ENCODE data around the gene PLPPR1. TPM values are rescaled to one million over a fixed set of nuclear protein-coding genes. Genes with fewer than 3 reads are reported as not detected.
"Not testable (repeated sequence)": the region's sequence is repeated elsewhere in the genome, so short reads cannot be mapped to it uniquely, and the experiment has no call there.

The PLPPR1 gene
- total RNA-seq, 1 experiment from 2014 or later = not detected

- ChIA-PET RAD21 (ENCODE audit: low non-redundant PET in 1 of 2, low total read pairs in 2 of 2, uncharacterized antibody in 2 of 2, unreplicated experiment in 2 of 2) (no interaction called here), CTCF (no interaction called here), POLR2A (no interaction called here)
- Histone ChIP-seq H3K9me3 (ENCODE audit: control insufficient read depth in 1 of 2, insufficient read depth in 1 of 2, low read depth in 1 of 2, low read length in 2 of 2) (no peaks in the 10 kb centered on the region; a peak in 1 of 4 replicates), H3K4me3 (replicated peaks in 1 of 2; ENCODE audit: low read depth in 1 of 2, low read length in 2 of 2) (no peak overlapping the region), H3K4me1 (ENCODE audit: control insufficient read depth in 1 of 2, insufficient read depth in 2 of 2, low read length in 2 of 2) (no peaks in the 10 kb centered on the region), H3K36me3 (ENCODE audit: control insufficient read depth in 1 of 2, insufficient read depth in 2 of 2, low read length in 2 of 2) (no peaks in the 10 kb centered on the region), H2AFZ (ENCODE audit: low read depth, low read length, poor library complexity, severe bottlenecking) (no peak overlapping the region), H3K9me2 (ENCODE audit: insufficient read depth) (no peaks in the 10 kb centered on the region), H3K27me3 (ENCODE audit: insufficient read depth, low read length) (no peaks in the 10 kb centered on the region), H3K4me2 (ENCODE audit: low read length) (no peak overlapping the region), H3K79me2 (ENCODE audit: insufficient read depth, low read length) (no peaks in the 10 kb centered on the region), H4K20me1 (ENCODE audit: insufficient read depth) (no peaks in the 10 kb centered on the region), H3K27ac (ENCODE audit: low read depth, low read length) (no peak overlapping the region), H3K9ac (ENCODE audit: low read length) (no peak overlapping the region)
- ATAC-seq = no peak
- BruUV-seq (replicated peaks) = no TSS peak
- no peak for DNase-seq (ENCODE audit: low read depth, low spot score)
- intact Hi-C loops (cut with micrococcal nuclease) = no loop called here
- no peak for TF ChIP-seq MAX (IDR thresholded peaks at IDR 0.05)
- no peak for TF ChIP-seq TCF7L2 (IDR thresholded peaks at IDR 0.05; ENCODE audit: borderline replicate concordance, extremely low read depth, insufficient read depth, insufficient read length)
- TF ChIP-seq ELF1 (IDR thresholded peaks at IDR 0.05; ENCODE audit: borderline replicate concordance, low read depth) = no peak
Observed at GRCh38 chr9:101126556-101126955, 98.0 kb downstream of the PLPPR1 start.

GRCh38 chr9:101127369-101127768, 98.8 kb downstream of the PLPPR1 start:
- H3K4me1 ChIP-seq (ENCODE audit: control insufficient read depth in 1 of 2, insufficient read depth in 2 of 2, low read length in 2 of 2); H3K36me3 ChIP-seq (ENCODE audit: control insufficient read depth in 1 of 2, insufficient read depth in 2 of 2, low read length in 2 of 2); H3K27ac ChIP-seq (ENCODE audit: low read depth, low read length); H3K9me2 ChIP-seq (ENCODE audit: insufficient read depth); H4K20me1 ChIP-seq (ENCODE audit: insufficient read depth); intact Hi-C loops (cut with micrococcal nuclease); H3K4me3 ChIP-seq (replicated peaks in 1 of 2; ENCODE audit: low read depth in 1 of 2, low read length in 2 of 2); DNase-seq (ENCODE audit: low read depth, low spot score); ATAC-seq; CTCF ChIA-PET; H3K9ac ChIP-seq (ENCODE audit: low read length); H2AFZ ChIP-seq (ENCODE audit: low read depth, low read length, poor library complexity, severe bottlenecking); BruUV-seq (replicated peaks); H3K27me3 ChIP-seq (ENCODE audit: insufficient read depth, low read length); H3K79me2 ChIP-seq (ENCODE audit: insufficient read depth, low read length); H3K9me3 ChIP-seq (ENCODE audit: control insufficient read depth in 1 of 2, insufficient read depth in 1 of 2, low read depth in 1 of 2, low read length in 2 of 2); H3K4me2 ChIP-seq (ENCODE audit: low read length); RAD21 ChIA-PET (ENCODE audit: low non-redundant PET in 1 of 2, low total read pairs in 2 of 2, uncharacterized antibody in 2 of 2, unreplicated experiment in 2 of 2); POLR2A ChIA-PET: not testable (repeated sequence)

- Histone ChIP-seq H3K9ac (ENCODE audit: low read length) (no peak overlapping the region), H3K9me3 (ENCODE audit: control insufficient read depth in 1 of 2, insufficient read depth in 1 of 2, low read depth in 1 of 2, low read length in 2 of 2) (no peaks in the 10 kb centered on the region; a peak in 1 of 4 replicates), H3K4me3 (replicated peaks in 1 of 2; ENCODE audit: low read depth in 1 of 2, low read length in 2 of 2) (no peak overlapping the region), H3K27me3 (ENCODE audit: insufficient read depth, low read length) (no peaks in the 10 kb centered on the region), H3K79me2 (ENCODE audit: insufficient read depth, low read length) (no peaks in the 10 kb centered on the region), H3K4me2 (ENCODE audit: low read length) (no peak overlapping the region), H3K27ac (ENCODE audit: low read depth, low read length) (no peak overlapping the region), H3K4me1 (ENCODE audit: control insufficient read depth in 1 of 2, insufficient read depth in 2 of 2, low read length in 2 of 2) (no peaks in the 10 kb centered on the region), H4K20me1 (ENCODE audit: insufficient read depth) (no peaks in the 10 kb centered on the region), H2AFZ (ENCODE audit: low read depth, low read length, poor library complexity, severe bottlenecking) (no peak overlapping the region), H3K9me2 (ENCODE audit: insufficient read depth) (no peaks in the 10 kb centered on the region), H3K36me3 (ENCODE audit: control insufficient read depth in 1 of 2, insufficient read depth in 2 of 2, low read length in 2 of 2) (no peaks in the 10 kb centered on the region)
- intact Hi-C loops (cut with micrococcal nuclease) = no loop called here
- ChIA-PET RAD21 (ENCODE audit: low non-redundant PET in 1 of 2, low total read pairs in 2 of 2, uncharacterized antibody in 2 of 2, unreplicated experiment in 2 of 2) (no interaction called here), CTCF (no interaction called here), POLR2A (no interaction called here)
- BruUV-seq (replicated peaks) = no TSS peak
- no peak for TF ChIP-seq POLR2A (IDR thresholded peaks at IDR 0.05; ENCODE audit: borderline replicate concordance, extremely low read depth, insufficient read depth, insufficient read length)
- DNase-seq (ENCODE audit: low read depth, low spot score) (no peak), ATAC-seq (no peak)
Observed at GRCh38 chr9:101128623-101129022, 100.1 kb downstream of the PLPPR1 start.
